H1 (cell line): ENCODE data around the gene COL2A1. TPM values are rescaled to one million over a fixed set of nuclear protein-coding genes. Genes with fewer than 3 reads are reported as not detected.

Experiments used
- CTCF ChIA-PET: fragments of 300-600 bp; sonication (Branson Sonifier 250); formaldehyde crosslinking; loops from one replicate; lab custom pipeline; 2021; ENCODE audit not compliant: partially characterized antibody; lab: Charles Lee
- POLR2A ChIA-PET: fragments of 300-600 bp; sonication (Branson Sonifier 250); formaldehyde crosslinking; loops from one replicate; lab custom pipeline; 2021; ENCODE audit warnings: inconsistent platforms; ENCODE audit not compliant: partially characterized antibody; lab: Charles Lee
- DNase-seq, 2 experiments: peaks; one replicate each; pipeline versions ENCODE4 v3.0.0 to v3.0.0-alpha.2; 2010 to 2022; ENCODE audit warnings: low spot score in 2 of 2, low read depth in 1 of 2, mixed read lengths in 1 of 2
- FAIRE-seq: peaks from 2 replicates; lab custom pipeline; 2011; peaks lifted over from hg19 to GRCh38; lab: Jason Lieb, UNC
- H2AFZ ChIP-seq: 2 replicates; pipeline ENCODE4 v1.8.1; 2012; ENCODE audit warnings: low read length, inconsistent platforms
- H2AK5ac ChIP-seq: 2 replicates; pipeline ENCODE4 v1.6.1; 2013; ENCODE audit warnings: low read depth, low read length
- H2BK120ac ChIP-seq: replicated peaks from 2 replicates; pipeline ENCODE3; 2013; ENCODE audit warnings: low read depth, low read length, inconsistent platforms
- H2BK12ac ChIP-seq: 2 replicates; pipeline ENCODE4 v1.6.1; 2013; ENCODE audit warnings: low read depth, low read length
- H2BK15ac ChIP-seq: 2 replicates; pipeline ENCODE4 v1.6.1; 2013; ENCODE audit warnings: low read length
- H2BK20ac ChIP-seq: 2 replicates; pipeline ENCODE4 v1.6.1; 2013; ENCODE audit warnings: low read length
- H2BK5ac ChIP-seq: 2 replicates; pipeline ENCODE4 v1.6.1; 2013; ENCODE audit warnings: low read depth, low read length
- H3K14ac ChIP-seq: 2 replicates; pipeline ENCODE4 v1.6.1; 2013; ENCODE audit warnings: inconsistent platforms; ENCODE audit not compliant: insufficient read length
- H3K18ac ChIP-seq: 2 replicates; pipeline ENCODE4 v1.6.1; 2013; ENCODE audit warnings: low read length; ENCODE audit errors: extremely low read depth
- H3K23ac ChIP-seq: 2 replicates; pipeline ENCODE4 v1.6.1; 2013; ENCODE audit warnings: inconsistent platforms; ENCODE audit not compliant: insufficient read length
- H3K23me2 ChIP-seq: 2 replicates; pipeline ENCODE4 v1.6.1; 2013; ENCODE audit warnings: low read depth, low read length
- H3K27ac ChIP-seq: 2 replicates; pipeline ENCODE4 v1.6.1; 2011; ENCODE audit warnings: low read depth, low read length, inconsistent platforms
- H3K27me3 ChIP-seq, 4 experiments: replicated peaks in 1 of 4; 1 replicate in 1 of 4; 2 replicates in 3 of 4; pipeline versions ENCODE4 v1.6.1 to v1.8.1; 2011 to 2013; ENCODE audit warnings: low read length in 3 of 4, mild to moderate bottlenecking in 3 of 4, inconsistent platforms in 2 of 4, mixed read lengths in 2 of 4, moderate library complexity in 1 of 4; ENCODE audit not compliant: control insufficient read depth in 3 of 4, insufficient read depth in 3 of 4; ENCODE audit errors: extremely low read depth in 1 of 4
- H3K36me3 ChIP-seq, 4 experiments: 2 replicates each; pipeline versions ENCODE4 v1.6.1 to v1.8.1; 2011 to 2013; ENCODE audit warnings: mild to moderate bottlenecking in 4 of 4, low read length in 3 of 4, moderate library complexity in 2 of 4, control low read depth in 1 of 4, inconsistent platforms in 1 of 4; ENCODE audit not compliant: insufficient read depth in 4 of 4, control insufficient read depth in 2 of 4
- H3K4ac ChIP-seq: replicated peaks from 2 replicates; pipeline ENCODE3; 2013; ENCODE audit warnings: low read length, low read depth, mixed read lengths, inconsistent platforms; ENCODE audit not compliant: insufficient read length
- H3K4me1 ChIP-seq, 4 experiments: replicated peaks in 1 of 4; 1 replicate in 1 of 4; 2 replicates in 3 of 4; pipeline versions ENCODE4 v1.6.1 to v1.8.1; 2011 to 2013; ENCODE audit warnings: low read length in 3 of 4, inconsistent platforms in 2 of 4, mixed read lengths in 1 of 4; ENCODE audit not compliant: insufficient read depth in 4 of 4, control insufficient read depth in 3 of 4
- H3K4me2 ChIP-seq, 2 experiments: 2 replicates each; pipeline versions ENCODE4 v1.6.1 to v1.8.1; 2011 to 2013; ENCODE audit warnings: low read depth in 2 of 2, low read length in 2 of 2, control low read depth in 1 of 2, inconsistent platforms in 1 of 2, mild to moderate bottlenecking in 1 of 2; ENCODE audit not compliant: insufficient read depth in 1 of 2
- H3K4me3 ChIP-seq, 4 experiments: fragments of 200-600, 300-600 bp in 1 of 4; sonication (generic), shearing (Covaris generic), sonication (Bioruptor Twin) in 1 of 4; 2 replicates each; pipeline versions ENCODE4 v1.5.1 to v1.8.1; 2011 to 2016; ENCODE audit warnings: low read length in 4 of 4, low read depth in 3 of 4, control low read depth in 2 of 4, inconsistent platforms in 2 of 4, mild to moderate bottlenecking in 2 of 4, mixed read lengths in 1 of 4, moderate library complexity in 1 of 4; ENCODE audit not compliant: insufficient read depth in 2 of 4; ENCODE audit errors: extremely low read depth in 1 of 4
- H3K56ac ChIP-seq: replicated peaks from 2 replicates; pipeline ENCODE3; 2013; ENCODE audit warnings: low read depth, mild to moderate bottlenecking, mixed read lengths, low read length, inconsistent platforms; ENCODE audit not compliant: insufficient read length
- H3K79me1 ChIP-seq: 2 replicates; pipeline ENCODE4 v1.6.1; 2013; ENCODE audit warnings: low read depth, low read length, control low read depth
- H3K79me2 ChIP-seq, 2 experiments: 2 replicates each; pipeline versions ENCODE4 v1.6.1 to v1.8.1; 2012 to 2013; ENCODE audit warnings: low read length in 2 of 2, mild to moderate bottlenecking in 2 of 2, inconsistent platforms in 1 of 2; ENCODE audit not compliant: insufficient read depth in 2 of 2, control insufficient read depth in 1 of 2
- H3K9ac ChIP-seq, 4 experiments: replicated peaks in 1 of 4; 1 replicate in 1 of 4; 2 replicates in 3 of 4; pipeline versions ENCODE4 v1.6.1 to v1.8.1; 2011 to 2013; ENCODE audit warnings: low read depth in 3 of 4, low read length in 3 of 4, control low read depth in 2 of 4, mild to moderate bottlenecking in 2 of 4, moderate library complexity in 2 of 4, inconsistent platforms in 1 of 4; ENCODE audit errors: extremely low read depth in 1 of 4
- H3K9me3 ChIP-seq, 2 experiments: 2 replicates each; pipeline versions ENCODE4 v1.6.1 to v1.8.1; 2012 to 2013; ENCODE audit warnings: mild to moderate bottlenecking in 2 of 2, moderate library complexity in 2 of 2, control low read depth in 1 of 2, inconsistent platforms in 1 of 2, low read depth in 1 of 2, low read length in 1 of 2, mixed read lengths in 1 of 2; ENCODE audit not compliant: insufficient read depth in 2 of 2
- H4K20me1 ChIP-seq, 2 experiments: replicated peaks in 1 of 2; 2 replicates each; pipeline versions ENCODE3 to v1.8.1; 2011 to 2013; ENCODE audit warnings: inconsistent platforms in 2 of 2, low read length in 2 of 2, mild to moderate bottlenecking in 1 of 2; ENCODE audit not compliant: insufficient read depth in 2 of 2, control insufficient read depth in 1 of 2
- H4K5ac ChIP-seq: 2 replicates; pipeline ENCODE4 v1.6.1; 2013; ENCODE audit warnings: low read length, low read depth, mixed read lengths, inconsistent platforms; ENCODE audit not compliant: insufficient read length
- H4K8ac ChIP-seq: 2 replicates; pipeline ENCODE4 v1.8.0; 2013; ENCODE audit warnings: mild to moderate bottlenecking, moderate library complexity, low read length, inconsistent platforms; ENCODE audit not compliant: insufficient read depth; ENCODE audit errors: extremely low read depth
- H4K91ac ChIP-seq: replicated peaks from 2 replicates; pipeline ENCODE3; 2013; ENCODE audit warnings: low read length, mixed read lengths, inconsistent platforms; ENCODE audit not compliant: insufficient read length
- ASH2L ChIP-seq: fragments of 200-600, 300-600 bp; sonication (generic); IDR thresholded peaks from one replicate; pipeline ENCODE4 v1.7.1; 2017; ENCODE audit warnings: low read length
- BCL11A ChIP-seq, 2 experiments: IDR thresholded peaks; one replicate each; pipeline ENCODE4 v1.6.1; 2011; ENCODE audit warnings: low read depth in 2 of 2, low read length in 2 of 2, mild to moderate bottlenecking in 2 of 2
- CHD1 ChIP-seq: IDR thresholded peaks from 2 replicates; pipeline ENCODE4 v1.6.1; 2012; ENCODE audit warnings: low read depth, low read length, improper control_type of control experiment
- EZH2 ChIP-seq: fragments of 200-600 bp; sonication (generic); IDR thresholded peaks from 2 replicates; pipeline ENCODE4 v1.7.1; 2012; ENCODE audit warnings: low read depth, mild to moderate bottlenecking, moderate library complexity, low read length, inconsistent platforms; ENCODE audit not compliant: severe bottlenecking
- SIX5 ChIP-seq: IDR thresholded peaks from 2 replicates; pipeline ENCODE4 v1.6.1; 2011; ENCODE audit warnings: mild to moderate bottlenecking, low read depth, low read length
- whole genome bisulfite sequencing, 2 experiments: shearing (Covaris generic) in 1 of 2; methylation state at CpG; one replicate each; pipeline versions ENCODE4 v1.1.6 to v1.1.7; 2013 to 2015; ENCODE audit warnings: low lambda C conversion rate in 2 of 2, mixed read lengths in 2 of 2, inconsistent platforms in 1 of 2, low coverage in 1 of 2, missing lambda C conversion rate in 1 of 2; ENCODE audit not compliant: insufficient replicate concordance in 2 of 2, insufficient coverage in 1 of 2, insufficient read length in 1 of 2; ENCODE audit errors: extremely low coverage in 1 of 2, missing lambda C conversion rate in 1 of 2; 5-methylcytosine and 5-hydroxymethylcytosine counted together
- polyA plus RNA-seq, 7 experiments: library from polyadenylated mRNA; depleted of rRNA in 3 of 7; stranded (reverse) in 5 of 7; unstranded in 2 of 7; fragments of >200 nt in 5 of 7; fragments of 200-250 nt in 2 of 7; gene quantifications; 1 replicate in 5 of 7; 2 replicates in 1 of 7; 4 replicates in 1 of 7; pipeline versions ENCODE4 v1.2.1 to v1.2.3, GENCODE V29; 2011 to 2013; ENCODE audit warnings: missing spikeins in 2 of 7, mixed read lengths in 2 of 7
- total RNA-seq: library from RNA; stranded (reverse); fragmentation: NEBNext Ultra II Directional; extraction: Animal tissue kit (Norgen Biotek cat#: 25700); gene quantifications from 2 replicates; pipeline ENCODE4 v1.2.1, GENCODE V29; 2021

Gene COL2A1
- total and polyA plus RNA-seq, 2 of the 8 experiments (the other 6 are each of a cell fraction or from before 2014, with no cell fraction given) = 4.2 to 14.6 TPM

DNA sequence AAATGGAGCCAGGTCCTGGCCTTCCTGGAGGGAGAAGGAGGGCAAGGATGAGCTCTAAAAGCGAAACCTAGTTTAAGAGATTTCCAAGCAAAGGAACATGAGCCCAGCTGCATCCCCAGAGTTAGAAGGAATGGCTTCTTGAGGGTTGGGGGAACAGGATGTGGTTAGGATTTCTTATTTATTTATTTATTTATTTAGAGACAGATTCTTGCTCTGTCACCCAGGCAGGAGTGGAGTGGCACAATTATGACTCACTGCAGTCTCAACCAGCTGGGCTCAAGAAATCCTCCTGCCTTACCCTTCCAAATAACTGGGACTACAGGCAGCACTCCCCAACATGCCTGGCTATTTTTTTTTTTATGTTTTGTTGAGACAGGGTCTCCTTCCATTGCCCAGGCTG is 66.2 kb downstream of the COL2A1 start:
- Histone ChIP-seq H4K91ac (no peak overlapping the region), H3K23ac (no peak overlapping the region), H2BK15ac (no peak overlapping the region), H4K20me1 (no peaks in the 10 kb centered on the region), H3K4ac (no peak overlapping the region), H3K23me2 (peaks cover 3% of the 10 kb centered on the region; the same call in 1 of the 2 replicates), H4K5ac (no peak overlapping the region), H3K4me2 (no peak overlapping the region), H2BK12ac (no peak overlapping the region), H2BK120ac (no peak overlapping the region), H2AFZ (no peak overlapping the region), H3K79me2 (no peaks in the 10 kb centered on the region), H3K4me3 (no peak overlapping the region), H3K79me1 (no peaks in the 10 kb centered on the region), H3K56ac (no peak overlapping the region), H3K36me3 (no peaks in the 10 kb centered on the region), H3K9me3 (no peaks in the 10 kb centered on the region), H2BK5ac (no peak overlapping the region), H4K8ac (no peak overlapping the region), H3K9ac (no peak overlapping the region)
- no peak for DNase-seq
- WGBS, 2 experiments = no CpG with 5 or more reads among the region's 1 CpG
- no peak for FAIRE-seq
- POLR2A ChIA-PET = interaction anchor here (0.6 to 1.4 kb wide), 3 partner anchors 21 to 253 kb away, joined by 3 to 4 read pairs (median 3); partner anchors contain the start of gene VDR
- TF ChIP-seq SIX5 (no peak), CHD1 (no peak), EZH2 (no peak), ASH2L (no peak), BCL11A (IDR thresholded peaks at IDR 0.05; ENCODE audit: low read depth in 2 of 2, low read length in 2 of 2) (no peak)
- TF ChIP-seq, all 59 proteins: peak for 0
- H3K27me3 ChIP-seq = peaks cover 0 to 24% (median 13%) of the 10 kb centered on the region in 4 experiments; a peak in 5 of 7 replicates
- CTCF ChIA-PET = interaction anchor here (0.7 to 1.3 kb wide), 5 partner anchors 13 to 248 kb away, joined by 3 to 4 read pairs (median 4); no protein-coding TSS in a partner anchor
- H3K4me1 ChIP-seq = peaks cover 0 to 16% (median 13%) of the 10 kb centered on the region in 4 experiments; a peak in 5 of 7 replicates
- H3K27ac ChIP-seq = no peak overlapping the region
- no peak overlapping the region for H3K14ac ChIP-seq
- no peak overlapping the region for H2BK20ac ChIP-seq
- H3K18ac ChIP-seq = no peak overlapping the region
- no peak overlapping the region for H2AK5ac ChIP-seq
